Measurements from ENCODE around the gene ANXA6.
A peak's percentile ranks its signal among the peaks of the same experiment; 100 is the strongest.
"Not testable (repeated sequence)": the region's sequence is repeated elsewhere in the genome, so short reads cannot be mapped to it uniquely, and the experiment has no call there.

Gene ANXA6

DNA sequence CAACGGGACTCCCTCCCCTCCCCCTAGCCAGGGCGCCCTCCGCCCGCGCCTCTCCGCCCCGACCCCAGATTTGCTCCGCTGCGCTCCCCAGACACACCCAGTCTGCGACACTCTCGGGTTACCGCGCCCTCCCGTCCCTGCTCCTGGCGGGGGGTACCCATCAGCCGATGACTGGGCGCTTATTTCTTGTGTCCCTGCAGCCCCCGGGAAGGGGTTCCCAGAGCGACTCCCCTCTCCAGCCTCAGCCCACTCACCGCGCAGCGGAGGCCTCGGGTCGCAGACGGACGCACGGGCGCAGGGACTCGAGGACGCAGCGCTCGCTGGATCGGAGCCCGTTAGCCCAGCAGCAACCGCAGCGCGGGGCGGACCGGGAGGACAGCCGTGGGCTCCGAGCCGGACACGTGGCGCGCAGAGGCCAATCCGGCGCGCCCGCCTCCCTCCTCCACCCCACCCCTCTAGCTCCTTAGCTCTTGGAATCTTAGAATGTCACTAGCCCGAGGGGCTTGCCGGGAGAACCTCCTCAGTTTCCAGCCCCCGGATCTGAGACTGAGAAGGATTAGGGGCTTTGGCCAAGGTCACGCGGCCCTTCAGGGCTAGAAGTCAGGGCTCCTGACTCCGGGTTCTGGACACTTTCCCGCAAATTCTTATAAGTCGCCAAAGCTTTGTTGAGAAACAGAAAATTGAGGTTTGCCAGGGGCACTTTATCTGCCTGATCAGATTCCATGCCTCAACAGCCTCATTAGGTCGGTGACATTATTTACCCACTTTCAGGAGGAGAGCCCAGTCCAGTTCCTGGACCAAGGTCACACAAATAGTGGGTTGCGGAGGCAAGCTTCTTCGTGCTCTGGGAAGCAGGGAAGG, at the start of gene ANXA6:
Gene ANXA6, minus strand, starts transcription at position 354 of the 861 bp plus-strand sequence. CDS start 9,878 bp downstream, outside the sequence.
- peak; percentile 61 for DNase-seq

DNA sequence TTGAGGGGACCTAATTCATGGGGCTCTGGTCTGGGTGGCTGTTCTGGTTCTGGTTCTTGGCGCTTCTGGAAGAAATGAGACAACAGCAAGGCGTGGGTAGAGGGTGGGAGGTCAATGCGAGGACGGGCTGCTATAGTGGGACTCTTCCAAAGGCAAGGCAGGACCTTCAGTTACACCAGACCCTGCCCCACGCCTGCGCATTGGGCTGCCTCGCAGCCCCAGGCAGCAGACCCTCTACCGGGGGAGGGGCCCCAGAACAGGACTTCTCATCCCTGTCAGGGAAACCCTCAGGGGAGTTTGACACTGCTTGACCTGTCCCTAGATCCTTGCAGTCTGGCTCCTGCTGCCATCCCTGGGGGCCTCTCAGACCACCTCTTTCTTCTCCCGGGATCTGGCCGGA, 47.8 kb upstream of the ANXA6 start:
- DNase-seq = no peak

DNA sequence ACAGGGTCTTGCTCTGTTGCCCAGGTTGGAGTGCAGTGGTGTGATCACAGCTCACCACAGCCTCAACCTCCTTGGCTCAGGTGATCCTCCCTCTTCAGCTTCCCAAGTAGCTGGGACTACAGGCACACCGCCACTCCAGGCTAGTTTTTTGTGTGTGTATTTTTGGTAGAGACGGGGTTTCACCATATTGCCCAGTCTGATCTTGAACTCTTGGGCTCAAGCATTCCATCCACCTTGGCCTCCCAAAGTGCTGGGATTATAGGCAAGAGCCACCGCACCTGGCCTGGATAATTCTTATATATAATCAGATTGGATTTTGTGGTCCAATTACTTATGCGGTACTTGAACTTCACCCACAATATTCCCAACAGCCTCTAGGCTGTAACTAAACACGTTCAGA, 46.5 kb upstream of the ANXA6 start:
- no peak for DNase-seq

- peak; percentile 20 for DNase-seq
These were observed 45.0 kb upstream of the ANXA6 start for GRCh38 chr5:151202381-151203139.

DNA sequence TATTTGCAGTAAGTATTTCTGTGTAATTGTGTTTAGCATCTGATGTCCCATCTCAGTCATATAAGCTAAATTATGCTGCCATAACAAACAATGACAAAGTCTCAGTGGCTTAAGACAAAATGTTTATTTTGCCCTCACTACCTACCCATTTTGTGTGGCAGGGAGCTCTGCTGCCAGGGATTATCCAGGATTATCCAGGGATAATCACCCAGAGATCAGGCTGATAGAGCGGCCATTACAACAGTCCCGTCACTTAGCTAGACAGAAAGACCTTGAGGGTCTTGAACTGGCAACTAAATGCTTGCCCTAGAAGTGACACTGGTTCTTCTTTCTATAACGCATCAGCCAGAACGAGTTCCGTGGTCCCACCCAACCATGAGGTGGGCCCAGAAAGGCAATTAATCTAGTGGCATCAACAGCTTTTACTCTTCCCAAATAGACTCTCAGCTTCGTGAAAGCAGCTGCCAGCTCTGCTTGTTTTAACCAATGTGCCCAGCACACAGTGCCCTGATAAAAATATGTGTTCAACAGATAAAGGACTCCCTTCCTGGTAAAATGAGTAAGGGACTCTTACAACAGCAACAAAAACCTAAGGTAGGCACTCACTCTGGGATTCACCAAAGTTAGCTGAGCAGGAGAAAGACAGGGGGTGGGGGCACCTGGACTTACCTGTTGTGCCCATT, 43.5 kb upstream of the ANXA6 start:
- no peak for DNase-seq

- DNase-seq = no peak
These were observed 42.1 kb upstream of the ANXA6 start for GRCh38 chr5:151199581-151200185.

- DNase-seq = no peak
These were observed 41.3 kb upstream of the ANXA6 start for GRCh38 chr5:151198861-151199260.

- not testable (repeated sequence) for DNase-seq
These were observed 39.7 kb upstream of the ANXA6 start for GRCh38 chr5:151197291-151197600.

GRCh38 chr5:151196556-151197290, 39.1 kb upstream of the ANXA6 start:
- no peak for DNase-seq

DNA sequence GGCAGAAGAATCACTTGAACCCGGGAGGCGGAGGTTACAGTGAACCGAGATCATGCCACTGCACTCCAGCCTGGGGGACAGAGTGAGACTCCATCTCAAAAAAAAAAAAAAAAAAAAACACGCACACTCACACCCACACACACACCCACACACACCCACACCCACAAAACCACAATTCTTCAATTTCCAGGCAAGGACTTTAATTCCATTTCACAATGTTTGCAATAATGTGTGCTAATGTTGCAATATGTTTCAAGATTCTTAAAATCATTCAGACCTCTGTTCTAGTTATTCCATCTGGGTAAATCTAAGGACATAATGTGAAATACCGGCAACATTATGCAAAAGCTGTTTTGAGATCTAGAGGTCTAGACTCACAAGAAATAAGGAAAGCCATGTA, 38.0 kb upstream of the ANXA6 start:
- DNase-seq = no peak

DNA sequence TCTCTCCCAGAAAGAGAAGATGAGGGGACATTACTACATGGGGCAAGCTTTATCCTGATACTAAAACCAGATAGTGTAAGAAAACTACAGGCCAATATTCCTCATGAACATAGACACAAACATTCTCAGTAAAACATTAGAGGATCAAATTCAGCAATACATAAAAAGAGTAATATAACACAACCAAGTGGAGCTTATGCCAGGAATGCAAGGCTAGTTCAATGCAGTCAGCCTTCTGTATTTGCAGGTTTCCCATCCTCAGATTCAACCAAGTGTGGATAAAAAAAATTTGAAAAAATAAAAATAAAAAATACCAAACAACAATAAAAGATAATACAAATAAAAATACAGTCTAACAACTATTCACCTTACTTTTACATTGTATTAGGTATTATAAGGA, 35.0 kb upstream of the ANXA6 start:
- no peak for DNase-seq

- DNase-seq = no peak
These were observed 34.1 kb upstream of the ANXA6 start for GRCh38 chr5:151191661-151192060.

DNA sequence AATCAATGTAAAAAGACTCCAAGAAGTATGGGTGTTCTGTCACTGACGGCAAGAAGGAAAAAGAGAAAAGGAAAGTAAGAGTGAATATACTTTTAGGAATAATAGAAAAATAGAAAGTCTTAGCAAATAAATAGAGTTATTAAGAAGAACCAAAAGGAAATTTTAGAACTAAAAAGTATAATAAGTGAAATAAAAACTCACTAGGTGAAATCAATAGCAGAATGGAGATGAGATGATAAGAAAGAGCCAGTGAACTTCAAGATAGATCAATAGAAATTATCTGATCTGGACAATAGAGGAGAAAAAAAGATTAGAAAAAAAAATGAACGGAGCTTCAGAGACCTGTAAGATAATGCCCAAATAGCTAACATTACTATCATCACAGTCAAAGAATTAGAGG, 31.6 kb upstream of the ANXA6 start:
- no peak for DNase-seq

- no peak for DNase-seq
These were observed 29.0 kb upstream of the ANXA6 start for GRCh38 chr5:151186538-151186937.

GRCh38 chr5:151186052-151186451, 28.5 kb upstream of the ANXA6 start:
- DNase-seq = no peak

DNA sequence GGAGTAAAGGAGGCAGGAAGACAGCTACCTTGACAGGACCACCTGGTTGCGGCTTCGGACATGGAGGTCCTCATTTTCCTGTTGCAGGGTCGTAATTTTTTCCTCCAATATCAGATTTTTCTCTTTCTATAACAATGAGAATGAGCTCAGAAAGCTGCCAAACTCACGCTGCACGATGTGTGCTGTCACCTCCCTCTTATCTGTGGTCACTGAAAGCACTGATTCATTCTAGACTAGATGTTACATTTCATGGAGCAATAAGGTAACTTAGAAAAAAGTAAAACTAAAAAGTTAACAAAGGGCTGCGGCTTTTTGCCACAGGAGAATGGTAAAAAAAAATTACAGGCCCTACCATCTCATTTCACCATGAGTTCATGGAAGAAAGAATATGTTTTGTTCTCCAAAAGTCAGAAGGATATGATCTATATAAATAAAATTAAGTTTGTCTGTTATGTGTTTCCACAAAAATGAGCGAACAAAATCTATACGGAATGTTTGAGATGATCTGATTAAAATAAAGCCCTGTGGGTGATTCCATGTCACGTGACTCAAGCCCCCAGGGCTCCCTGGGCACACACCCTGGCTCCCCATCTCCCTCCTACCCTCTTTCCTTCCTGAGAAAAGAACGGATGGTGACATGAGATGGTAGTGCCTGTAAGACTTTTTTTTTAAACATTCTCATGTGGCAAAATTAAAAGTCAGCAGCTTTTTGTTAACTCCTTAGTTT, 26.9 kb upstream of the ANXA6 start:
- no peak for DNase-seq

DNA sequence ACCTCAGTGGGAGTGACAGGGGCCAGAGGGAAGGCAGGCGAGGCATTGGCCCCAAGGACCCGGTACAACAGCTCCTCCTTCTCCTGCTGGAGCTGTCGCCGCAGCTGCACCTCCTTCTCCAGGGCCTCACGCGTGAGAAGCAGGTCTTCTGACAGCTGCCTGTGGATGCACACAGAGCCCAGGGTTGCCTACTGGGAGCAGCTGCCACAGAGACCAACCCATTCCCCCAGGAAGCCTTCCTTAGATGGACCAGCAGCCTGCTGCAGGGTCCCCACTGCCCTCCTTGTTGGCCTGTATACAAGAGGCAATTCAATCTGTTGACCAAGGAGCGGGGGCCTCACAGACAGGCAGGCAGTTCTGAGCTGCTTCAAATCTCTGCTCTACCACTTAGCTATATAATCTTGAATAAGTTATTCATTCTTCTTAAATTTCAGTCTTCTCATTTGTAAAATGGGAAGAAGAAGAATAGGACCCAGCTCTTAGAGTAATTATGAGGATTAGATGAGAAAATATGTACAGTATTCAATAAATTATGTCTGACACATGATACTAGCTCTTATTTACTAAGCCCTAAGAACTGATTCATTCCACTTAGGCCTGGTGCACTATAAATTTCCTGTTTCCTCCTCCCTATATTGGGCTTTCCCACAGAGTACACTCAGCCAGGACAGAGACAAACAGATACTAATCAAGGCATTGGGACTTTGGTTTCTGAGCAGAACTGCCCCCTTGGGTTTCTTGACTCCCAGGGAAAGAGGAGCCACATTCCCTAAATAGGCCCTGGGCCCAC, 26.1 kb upstream of the ANXA6 start:
- DNase-seq = no peak

GRCh38 chr5:151182976-151183375, 25.4 kb upstream of the ANXA6 start:
- DNase-seq = no peak

DNA sequence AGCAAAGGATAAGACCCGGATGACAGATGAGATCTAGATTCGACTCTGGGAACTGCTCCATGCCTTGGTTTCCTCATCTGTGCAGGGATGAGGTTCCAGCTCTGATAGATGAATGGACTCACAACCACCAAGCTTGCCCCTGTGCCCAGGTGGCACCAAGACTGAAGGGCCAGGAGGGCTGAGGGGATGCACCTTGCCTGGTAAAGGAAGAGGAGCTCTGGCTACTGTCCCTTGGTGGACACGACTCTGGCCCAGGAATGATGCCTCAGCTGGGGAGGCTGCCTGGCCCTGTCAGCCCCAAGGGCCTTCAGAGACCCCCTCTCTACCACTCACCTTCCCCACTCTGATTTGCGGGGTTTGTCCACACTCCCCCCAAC, 24.9 kb upstream of the ANXA6 start:
- DNase-seq = no peak

- no peak for DNase-seq
These were observed 24.4 kb upstream of the ANXA6 start for GRCh38 chr5:151181818-151182523.

Data from activated CD4-positive, alpha-beta T cell treated with anti-CD3 and anti-CD28 coated beads, Interleukin-2, amount 50 U/mL, for 1 hour (primary cell).